Lower leg skin (tissue), 4 donors: ENCODE data around the gene KPNA1. TPM values are rescaled to one million over a fixed set of nuclear protein-coding genes. Genes with fewer than 3 reads are reported as not detected.

Source experiments
- DNase-seq, 2 donors: peaks; one replicate each; pipeline ENCODE4 v3.0.0-alpha.2; 2019; ENCODE audit warnings: low spot score in 2 of 2
- H3K4me3 ChIP-seq: fragments of 200-600 bp; sonication (generic); 2 replicates; pipeline ENCODE4 v1.5.1; 2017; ENCODE audit warnings: mild to moderate bottlenecking, low read depth; ENCODE audit not compliant: poor library complexity, severe bottlenecking
- POLR2A ChIP-seq, 2 donors: fragments of 450-650 bp; IDR thresholded peaks; one replicate each; pipeline ENCODE4 v1.6.1; 2016 to 2017; ENCODE audit warnings: antibody characterized with exemption in 2 of 2, mild to moderate bottlenecking in 1 of 2, moderate library complexity in 1 of 2
- WGBS, 2 donors: methylation state at CpG; one replicate each; pipeline ENCODE4 v1.1.5; 2018; 5-methylcytosine and 5-hydroxymethylcytosine counted together
- intact Hi-C: fragments of 100-400 bp; cut with DNase I; formaldehyde crosslinking; loops from one replicate; pipeline ENCODE4 v1.15.0; 2023; ENCODE audit warnings: low total_unique reads
- total RNA-seq, 4 donors: library from RNA; depleted of rRNA; stranded (reverse); fragments of >200 nt; gene quantifications; one replicate each; pipeline ENCODE4 v1.1.0, GENCODE V29; 2016
- TF ChIP-seq, protein P1 (sequence below), 3 donors: fragments of 450-650 bp; IDR thresholded peaks; one replicate each; pipeline ENCODE4 v1.5.1; 2016; ENCODE audit warnings: antibody characterized with exemption in 3 of 3, mild to moderate bottlenecking in 3 of 3, moderate library complexity in 2 of 3

KPNA1 gene
- total RNA-seq, 4 donors from 2014 or later, result 21.4 to 41.3 (median 27.6) TPM

DNA sequence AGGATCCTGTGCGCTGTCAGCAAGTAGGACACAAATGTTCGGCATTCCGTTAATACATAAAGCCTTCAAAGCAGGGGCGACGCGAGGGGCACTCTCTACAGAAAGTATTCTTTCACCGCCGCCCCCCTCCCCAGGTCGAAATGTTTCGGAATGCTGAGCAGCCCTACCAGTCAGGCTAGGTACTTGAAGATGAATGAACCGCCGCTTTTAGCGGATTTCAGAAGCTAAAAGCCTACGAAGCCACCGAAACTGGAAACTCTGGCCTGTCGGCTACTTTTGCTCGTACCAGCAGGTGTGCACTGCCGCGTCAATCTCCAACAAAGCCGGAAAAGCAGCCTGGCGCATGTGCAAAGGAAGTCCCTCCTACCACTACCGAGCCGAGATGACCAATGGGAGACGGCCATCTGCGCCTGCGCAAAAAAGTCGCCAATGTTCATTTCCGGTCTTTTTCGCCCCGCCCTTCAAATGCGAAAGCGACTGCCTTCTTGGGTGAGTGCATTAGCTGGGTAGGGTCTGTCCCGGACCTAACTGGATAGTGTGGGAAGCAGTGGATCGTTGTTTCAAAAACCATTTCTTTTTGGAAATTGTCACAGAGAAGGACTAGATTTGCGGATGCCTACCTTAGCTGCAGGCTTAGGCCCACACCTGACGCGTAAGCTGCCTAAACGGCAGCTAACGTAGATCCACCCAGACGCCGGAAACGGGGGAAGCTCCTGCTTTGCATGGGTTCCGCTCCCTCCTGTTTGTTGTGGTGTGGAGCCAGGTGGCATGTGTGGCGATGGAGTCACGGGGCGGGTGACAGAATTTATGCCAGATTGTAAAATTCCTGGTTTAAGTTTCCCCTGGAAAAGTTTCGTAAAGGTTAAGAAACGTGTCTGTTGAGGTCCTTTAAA is 98.7 kb downstream of the KPNA1 start, which contains the start of gene WDR5B:
WDR5B (minus strand) TSS at position 301 of the 893 bp plus-strand sequence. CDS start 534 bp downstream, outside the sequence.
- H3K4me3 ChIP-seq, result peak within 1 kb of the TSS; percentile 61
- TF ChIP-seq POLR2A (IDR thresholded peaks at IDR 0.05), result peak in 1 of 2 donors; percentile 41
- TF ChIP-seq, protein P1, sequence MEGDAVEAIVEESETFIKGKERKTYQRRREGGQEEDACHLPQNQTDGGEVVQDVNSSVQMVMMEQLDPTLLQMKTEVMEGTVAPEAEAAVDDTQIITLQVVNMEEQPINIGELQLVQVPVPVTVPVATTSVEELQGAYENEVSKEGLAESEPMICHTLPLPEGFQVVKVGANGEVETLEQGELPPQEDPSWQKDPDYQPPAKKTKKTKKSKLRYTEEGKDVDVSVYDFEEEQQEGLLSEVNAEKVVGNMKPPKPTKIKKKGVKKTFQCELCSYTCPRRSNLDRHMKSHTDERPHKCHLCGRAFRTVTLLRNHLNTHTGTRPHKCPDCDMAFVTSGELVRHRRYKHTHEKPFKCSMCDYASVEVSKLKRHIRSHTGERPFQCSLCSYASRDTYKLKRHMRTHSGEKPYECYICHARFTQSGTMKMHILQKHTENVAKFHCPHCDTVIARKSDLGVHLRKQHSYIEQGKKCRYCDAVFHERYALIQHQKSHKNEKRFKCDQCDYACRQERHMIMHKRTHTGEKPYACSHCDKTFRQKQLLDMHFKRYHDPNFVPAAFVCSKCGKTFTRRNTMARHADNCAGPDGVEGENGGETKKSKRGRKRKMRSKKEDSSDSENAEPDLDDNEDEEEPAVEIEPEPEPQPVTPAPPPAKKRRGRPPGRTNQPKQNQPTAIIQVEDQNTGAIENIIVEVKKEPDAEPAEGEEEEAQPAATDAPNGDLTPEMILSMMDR (IDR thresholded peaks at IDR 0.05), result no peak
- peak; percentile 98 to 100 for DNase-seq
- 0 to 1% methylated on average over 48 of the region's 48 CpGs for WGBS, 2 donors
- intact Hi-C loops, result no loop called here

DNA sequence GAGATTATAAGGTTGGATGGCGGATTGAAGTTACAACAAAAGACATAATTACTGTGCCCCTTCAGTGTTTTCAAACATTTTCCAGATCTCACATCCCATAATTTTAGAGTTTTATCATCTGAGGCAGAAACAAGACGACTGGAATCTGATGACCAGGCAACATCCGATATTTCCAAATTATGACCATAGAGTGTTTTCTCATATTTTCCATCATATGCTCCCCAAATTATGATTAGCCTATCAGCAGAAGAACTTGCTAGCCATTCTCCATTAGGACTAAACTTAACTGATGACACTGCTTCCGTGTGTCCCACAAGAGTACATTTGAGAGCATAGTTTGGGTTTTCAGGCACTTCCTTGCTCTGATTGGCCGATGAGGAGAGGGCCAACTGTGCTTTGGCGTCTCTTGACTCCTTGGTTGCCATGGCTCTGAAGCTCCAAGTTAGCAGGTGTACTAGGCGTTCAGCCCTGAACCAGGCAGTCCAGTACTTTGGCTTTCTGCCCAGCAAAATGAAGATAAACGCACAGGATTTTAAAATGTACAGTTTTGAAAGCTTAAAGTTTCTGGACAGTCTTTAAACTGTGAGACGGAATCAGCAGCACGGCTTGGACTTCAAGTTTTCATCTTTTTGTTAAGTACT is 99.5 kb downstream of the KPNA1 start:
- intact Hi-C loops, result no loop called here
- H3K4me3 ChIP-seq, result peak overlapping the region; percentile 61
- no peak for DNase-seq
- TF ChIP-seq, protein P1 (IDR thresholded peaks at IDR 0.05), result no peak
- no peak for TF ChIP-seq POLR2A (IDR thresholded peaks at IDR 0.05)
- WGBS, 2 donors, result 21 to 23% methylated on average over 10 of the region's 10 CpGs

DNA sequence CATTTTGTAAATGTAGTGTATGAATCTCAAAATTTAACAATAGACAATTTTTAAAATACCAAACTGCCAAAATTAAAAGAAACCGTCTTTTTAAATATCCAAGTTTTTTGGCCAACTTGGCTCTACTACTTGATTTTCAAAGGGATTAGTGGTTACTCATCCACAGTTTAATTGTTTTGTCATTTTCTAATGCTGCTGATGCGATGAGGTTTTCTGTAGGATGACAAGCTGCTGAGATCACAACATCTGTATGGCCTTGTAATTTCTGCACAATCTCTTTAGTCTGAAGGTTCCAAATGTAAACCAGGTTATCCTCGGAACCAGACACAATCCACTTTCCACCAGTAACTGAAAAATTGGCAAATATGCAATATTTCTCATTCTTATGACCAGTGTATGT is 100.3 kb downstream of the KPNA1 start:
- TF ChIP-seq, protein P1 (IDR thresholded peaks at IDR 0.05), result no peak
- TF ChIP-seq POLR2A (IDR thresholded peaks at IDR 0.05), result no peak
- DNase-seq, result no peak
- intact Hi-C loops, result no loop called here
- WGBS, 2 donors, result 72 to 74% methylated on average over 3 of the region's 3 CpGs
- H3K4me3 ChIP-seq, result no peak overlapping the region

DNA sequence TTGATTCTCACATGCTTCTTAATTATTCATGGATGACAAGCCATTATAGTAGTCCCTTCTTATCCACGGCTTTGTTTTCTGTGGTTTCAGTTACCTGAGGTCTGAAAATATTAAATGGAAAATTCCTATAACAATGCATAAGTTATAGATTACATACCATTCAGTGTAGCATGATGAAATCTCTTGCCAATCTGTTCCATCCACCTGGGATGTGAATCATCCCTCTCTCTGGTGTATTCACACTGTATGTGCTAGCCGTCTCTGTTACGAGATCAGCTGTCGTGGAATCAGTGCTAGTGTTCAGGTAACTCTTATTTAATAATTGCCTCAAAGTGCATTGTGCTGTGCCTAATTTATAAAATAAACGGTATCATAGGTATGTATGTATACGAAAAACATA is 104.1 kb downstream of the KPNA1 start:
- WGBS, 2 donors, result 85 to 86% methylated on average over 6 of the region's 6 CpGs
- no peak for TF ChIP-seq POLR2A (IDR thresholded peaks at IDR 0.05)
- TF ChIP-seq, protein P1 (IDR thresholded peaks at IDR 0.05), result no peak
- intact Hi-C loops, result no loop called here
- H3K4me3 ChIP-seq, result no peak overlapping the region
- no peak for DNase-seq

DNA sequence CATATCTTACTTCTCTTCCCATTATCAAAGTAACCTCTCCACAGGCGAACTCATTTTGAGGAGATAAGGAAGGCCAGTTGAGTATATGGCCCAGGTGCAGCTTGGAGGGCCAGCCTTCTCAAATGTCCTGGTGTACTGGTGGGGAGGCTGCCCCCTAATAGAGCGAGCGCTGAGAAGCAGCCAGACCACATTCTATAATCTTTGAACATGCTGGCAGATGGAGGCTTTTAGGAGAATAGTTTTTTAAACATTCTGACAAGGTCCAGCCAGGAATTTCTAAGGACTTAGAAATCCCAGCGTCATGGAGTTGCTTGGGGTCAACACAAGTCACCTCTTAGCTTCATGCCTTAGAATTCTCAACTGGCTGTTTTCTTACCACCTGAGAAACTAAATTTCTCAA is 104.6 kb downstream of the KPNA1 start:
- no peak overlapping the region for H3K4me3 ChIP-seq
- intact Hi-C loops, result no loop called here
- no peak for DNase-seq
- TF ChIP-seq, protein P1 (IDR thresholded peaks at IDR 0.05), result no peak
- TF ChIP-seq POLR2A (IDR thresholded peaks at IDR 0.05), result no peak
- 92 to 95% methylated on average over 4 of the region's 4 CpGs for WGBS, 2 donors
